Measurements from ENCODE around the gene MIB1. TPM values are rescaled to one million over a fixed set of nuclear protein-coding genes. Genes with fewer than 3 reads are reported as not detected.
A peak's percentile ranks its signal among the peaks of the same experiment; 100 is the strongest.

MIB1 gene
- total and polyA plus RNA-seq, 10 of the 15 experiments (the other 5 are each of a cell fraction or from before 2014, with no cell fraction given), result 2.3 to 27.5 (median 10.4) TPM

- TF ChIP-seq RUNX3 (IDR thresholded peaks at IDR 0.05; ENCODE audit: low read length) (peak; percentile 84), GATAD2B (conservative IDR thresholded peaks at IDR 0.05; ENCODE audit: low read depth) (no peak), PML (IDR thresholded peaks at IDR 0.05; ENCODE audit: low read length) (no peak), EED (IDR thresholded peaks at IDR 0.05; ENCODE audit: low read depth) (no peak)
- TF ChIP-seq, protein P1, sequence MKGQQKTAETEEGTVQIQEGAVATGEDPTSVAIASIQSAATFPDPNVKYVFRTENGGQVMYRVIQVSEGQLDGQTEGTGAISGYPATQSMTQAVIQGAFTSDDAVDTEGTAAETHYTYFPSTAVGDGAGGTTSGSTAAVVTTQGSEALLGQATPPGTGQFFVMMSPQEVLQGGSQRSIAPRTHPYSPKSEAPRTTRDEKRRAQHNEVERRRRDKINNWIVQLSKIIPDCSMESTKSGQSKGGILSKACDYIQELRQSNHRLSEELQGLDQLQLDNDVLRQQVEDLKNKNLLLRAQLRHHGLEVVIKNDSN (IDR thresholded peaks at IDR 0.05; ENCODE audit: borderline replicate concordance, extremely low read length, insufficient read depth, low read depth, low read length), result no peak
Measured at GRCh38 chr18:21853016-21853415, 112.4 kb downstream of the MIB1 start (continued).

DNA sequence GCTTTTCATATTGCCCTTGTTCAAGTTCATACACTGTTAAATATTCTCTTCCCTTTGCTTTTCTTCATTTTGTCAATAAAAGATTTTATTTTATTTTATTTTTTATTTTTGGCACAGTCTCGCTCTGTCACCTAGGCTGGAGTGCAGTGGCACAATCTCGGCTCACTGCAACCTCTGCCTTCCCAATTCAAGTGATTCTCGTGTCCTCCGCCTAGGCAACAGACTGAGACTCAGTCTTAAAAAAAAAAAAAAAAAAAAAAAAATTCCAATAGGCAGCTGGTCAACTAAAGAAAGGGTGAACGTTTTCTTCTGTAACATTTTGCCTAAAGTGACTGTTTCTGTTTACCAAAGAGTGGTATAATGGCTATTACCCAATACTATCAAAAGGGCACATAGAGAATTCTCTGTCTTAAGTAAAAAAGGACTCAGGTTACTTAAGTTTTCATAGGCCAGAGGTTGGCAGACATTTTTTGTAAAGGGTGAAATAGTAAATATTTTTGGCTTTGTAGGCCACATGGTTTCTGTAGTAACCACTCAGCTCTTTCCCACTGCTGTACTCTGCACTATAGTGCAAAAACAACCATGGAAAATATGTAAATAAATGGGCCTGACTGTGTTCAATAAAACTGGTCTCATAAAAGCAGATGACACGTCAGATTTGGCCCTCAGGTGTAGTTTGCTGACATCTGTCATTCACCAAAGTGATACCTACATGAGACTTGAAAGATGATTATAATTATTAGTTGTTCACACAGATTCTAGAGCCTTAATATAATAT lies 113.4 kb downstream of the MIB1 start:
- 79% methylated on average over 6 of the region's 6 CpGs for WGBS (ENCODE audit: insufficient coverage, insufficient replicate concordance, low lambda C conversion rate, missing lambda C conversion rate)
- TF ChIP-seq, protein P2, sequence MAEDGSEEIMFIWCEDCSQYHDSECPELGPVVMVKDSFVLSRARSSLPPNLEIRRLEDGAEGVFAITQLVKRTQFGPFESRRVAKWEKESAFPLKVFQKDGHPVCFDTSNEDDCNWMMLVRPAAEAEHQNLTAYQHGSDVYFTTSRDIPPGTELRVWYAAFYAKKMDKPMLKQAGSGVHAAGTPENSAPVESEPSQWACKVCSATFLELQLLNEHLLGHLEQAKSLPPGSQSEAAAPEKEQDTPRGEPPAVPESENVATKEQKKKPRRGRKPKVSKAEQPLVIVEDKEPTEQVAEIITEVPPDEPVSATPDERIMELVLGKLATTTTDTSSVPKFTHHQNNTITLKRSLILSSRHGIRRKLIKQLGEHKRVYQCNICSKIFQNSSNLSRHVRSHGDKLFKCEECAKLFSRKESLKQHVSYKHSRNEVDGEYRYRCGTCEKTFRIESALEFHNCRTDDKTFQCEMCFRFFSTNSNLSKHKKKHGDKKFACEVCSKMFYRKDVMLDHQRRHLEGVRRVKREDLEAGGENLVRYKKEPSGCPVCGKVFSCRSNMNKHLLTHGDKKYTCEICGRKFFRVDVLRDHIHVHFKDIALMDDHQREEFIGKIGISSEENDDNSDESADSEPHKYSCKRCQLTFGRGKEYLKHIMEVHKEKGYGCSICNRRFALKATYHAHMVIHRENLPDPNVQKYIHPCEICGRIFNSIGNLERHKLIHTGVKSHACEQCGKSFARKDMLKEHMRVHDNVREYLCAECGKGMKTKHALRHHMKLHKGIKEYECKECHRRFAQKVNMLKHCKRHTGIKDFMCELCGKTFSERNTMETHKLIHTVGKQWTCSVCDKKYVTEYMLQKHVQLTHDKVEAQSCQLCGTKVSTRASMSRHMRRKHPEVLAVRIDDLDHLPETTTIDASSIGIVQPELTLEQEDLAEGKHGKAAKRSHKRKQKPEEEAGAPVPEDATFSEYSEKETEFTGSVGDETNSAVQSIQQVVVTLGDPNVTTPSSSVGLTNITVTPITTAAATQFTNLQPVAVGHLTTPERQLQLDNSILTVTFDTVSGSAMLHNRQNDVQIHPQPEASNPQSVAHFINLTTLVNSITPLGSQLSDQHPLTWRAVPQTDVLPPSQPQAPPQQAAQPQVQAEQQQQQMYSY (CRISPR knock-in tag; IDR thresholded peaks at IDR 0.05), result no peak
- no peak for TF ChIP-seq SUPT20H (IDR thresholded peaks at IDR 0.05; ENCODE audit: borderline replicate concordance, control insufficient read depth, low read depth, low read length)
- TF ChIP-seq EED (IDR thresholded peaks at IDR 0.05; ENCODE audit: low read depth), result no peak
- no peak for TF ChIP-seq KLF5 (IDR thresholded peaks at IDR 0.05; ENCODE audit: partially characterized antibody)
- no peak for TF ChIP-seq ZZZ3 (IDR thresholded peaks at IDR 0.05; ENCODE audit: control insufficient read depth, insufficient read length, low read depth)
- TF ChIP-seq, protein P3, sequence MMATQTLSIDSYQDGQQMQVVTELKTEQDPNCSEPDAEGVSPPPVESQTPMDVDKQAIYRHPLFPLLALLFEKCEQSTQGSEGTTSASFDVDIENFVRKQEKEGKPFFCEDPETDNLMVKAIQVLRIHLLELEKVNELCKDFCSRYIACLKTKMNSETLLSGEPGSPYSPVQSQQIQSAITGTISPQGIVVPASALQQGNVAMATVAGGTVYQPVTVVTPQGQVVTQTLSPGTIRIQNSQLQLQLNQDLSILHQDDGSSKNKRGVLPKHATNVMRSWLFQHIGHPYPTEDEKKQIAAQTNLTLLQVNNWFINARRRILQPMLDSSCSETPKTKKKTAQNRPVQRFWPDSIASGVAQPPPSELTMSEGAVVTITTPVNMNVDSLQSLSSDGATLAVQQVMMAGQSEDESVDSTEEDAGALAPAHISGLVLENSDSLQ (IDR thresholded peaks at IDR 0.05), result no peak

More for the DNA sequence above, 113.4 kb downstream of the MIB1 start:
- ChIA-PET SMC1A (ENCODE audit: uncharacterized antibody, unreplicated experiment) (interaction anchor here (1.0 to 1.7 kb wide), 4 partner anchors 18 to 368 kb away, joined by 3 to 4 read pairs (median 3); no protein-coding TSS in a partner anchor), RAD21 (ENCODE audit: unreplicated experiment) (interaction anchor here (0.6 to 1.2 kb wide), 4 partner anchors 241 to 601 kb away, joined by 3 to 4 read pairs (median 3); partner anchors contain the start of gene SNRPD1), POLR2A (interaction anchor here (0.6 kb wide), 1 partner anchor 809 kb away, joined by 4 read pairs; no protein-coding TSS in a partner anchor), CTCF (interaction anchor here (1.3 to 2.1 kb wide), 5 partner anchors 12 to 365 kb away, joined by 3 to 11 read pairs (median 8); partner anchors contain the start of gene ESCO1)
- Histone ChIP-seq H4K20me1 (ENCODE audit: control insufficient read depth, insufficient read depth) (no peaks in the 10 kb centered on the region), H3K36me3 (ENCODE audit: control insufficient read depth in 2 of 2, insufficient read depth in 2 of 2, low read length in 1 of 2) (peaks cover 0 to 10% of the 10 kb centered on the region in 2 experiments; a peak in 1 of 4 replicates), H3K4me3 (no peak overlapping the region), H3K27ac (ENCODE audit: control insufficient read depth, insufficient read depth) (peak overlapping the region; percentile 19), H3K9ac (ENCODE audit: control insufficient read depth, insufficient read depth, low read length) (no peak overlapping the region), H3K27me3 (replicated peaks in 1 of 2; ENCODE audit: control insufficient read depth in 2 of 2, insufficient read depth in 2 of 2, low read length in 1 of 2) (no peaks in the 10 kb centered on the region), H3K4me2 (ENCODE audit: control insufficient read depth, insufficient read depth) (no peak overlapping the region), H3K4me1 (ENCODE audit: control insufficient read depth, insufficient read depth, low read length) (peaks cover 28% of the 10 kb centered on the region), H3K9me3 (replicated peaks; ENCODE audit: control insufficient read depth, insufficient read depth, low read length) (no peaks in the 10 kb centered on the region), H3K79me2 (ENCODE audit: control insufficient read depth, insufficient read depth, low read length) (no peaks in the 10 kb centered on the region), H2AFZ (ENCODE audit: control insufficient read depth, low read depth, low read length) (no peak overlapping the region)
- intact Hi-C loops (cut with micrococcal nuclease; ENCODE audit: unreplicated experiment), result loop anchor here (5.0 to 10.0 kb wide), 5 partner anchors 112 to 659 kb away; partner anchors contain the start of genes MIB1 and SNRPD1
- in situ Hi-C loops (cut with MboI), result loop anchor here (25.0 kb wide), 1 partner anchor 742 kb away; the partner anchor contains the start of gene ROCK1
- ATAC-seq (no peak), FAIRE-seq (no peak), DNase-seq (ENCODE audit: low read depth, low spot score) (no peak)
- no TSS peak for BruUV-seq (replicated peaks)
